Activated CD4-positive, alpha-beta T cell treated with anti-CD3 and anti-CD28 coated beads for 4 hours (primary cell): Measurements from ENCODE around the gene ATP2C2.

Experiments
- DNase-seq, 2 donors: peaks; one replicate each; pipeline ENCODE4 v3.0.0-alpha.2; 2020

The ATP2C2 gene

DNA sequence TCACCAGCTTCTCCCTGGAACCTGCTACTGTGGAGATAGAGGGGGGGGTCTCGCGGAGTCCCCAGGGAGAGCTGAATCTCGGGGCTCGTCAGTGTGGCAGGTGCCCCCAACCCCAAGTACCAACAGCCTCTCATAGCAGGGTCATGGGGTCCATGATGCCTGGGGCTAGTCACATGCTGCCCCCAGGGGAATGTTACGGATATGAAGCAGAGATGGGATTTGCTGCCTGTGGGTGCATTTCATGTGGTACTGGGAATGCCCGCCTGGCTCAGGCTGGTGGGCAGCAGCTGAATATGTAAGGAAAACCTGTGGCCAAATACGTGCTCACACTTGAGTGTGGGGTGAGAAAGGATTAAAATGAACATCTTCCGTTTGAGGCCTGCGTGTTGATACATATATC, 86.7 kb downstream of the ATP2C2 start:
- DNase-seq, result no peak

DNA sequence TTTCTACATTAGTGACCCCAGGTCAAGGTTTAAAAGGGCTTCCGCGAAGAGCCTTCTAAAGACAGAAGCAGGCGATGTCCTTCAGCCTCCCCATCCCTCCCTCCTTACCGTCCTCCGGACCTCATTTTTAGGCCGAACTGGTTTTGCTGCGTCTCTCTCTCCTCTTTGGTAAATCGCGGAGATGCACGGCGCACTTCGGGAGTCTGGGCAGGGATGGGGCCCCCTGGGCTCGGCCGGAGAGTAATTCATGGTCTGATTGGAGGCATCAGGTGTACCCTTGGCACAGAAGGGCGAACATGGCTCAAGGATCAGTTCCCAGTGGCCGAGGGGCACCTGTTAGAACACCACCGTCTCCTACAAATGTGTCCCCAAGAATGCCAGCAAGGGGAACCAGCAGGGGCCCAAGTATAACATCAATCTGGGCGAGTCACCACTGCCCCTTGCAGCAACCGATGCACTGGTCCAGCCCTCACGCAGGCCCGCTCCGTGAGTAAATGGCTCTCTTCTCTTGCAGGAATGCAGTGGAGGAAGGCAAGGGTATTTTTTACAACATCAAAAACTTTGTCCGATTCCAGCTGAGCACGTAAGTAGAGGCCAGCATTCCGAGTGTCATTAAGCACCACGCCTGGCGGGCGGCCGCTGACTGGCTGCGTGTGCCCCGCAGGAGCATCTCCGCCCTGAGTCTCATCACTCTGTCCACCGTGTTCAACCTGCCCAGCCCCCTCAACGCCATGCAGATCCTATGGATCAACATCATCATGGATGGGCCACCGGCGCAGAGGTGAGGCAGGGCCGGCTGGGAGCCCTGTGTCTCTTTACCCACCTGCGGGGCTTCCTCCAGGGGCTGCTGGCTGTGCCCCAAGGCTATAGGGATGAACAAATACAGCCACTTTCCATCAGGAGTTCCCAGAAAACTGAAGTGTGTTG, 90.5 kb downstream of the ATP2C2 start:
- no peak for DNase-seq

DNA sequence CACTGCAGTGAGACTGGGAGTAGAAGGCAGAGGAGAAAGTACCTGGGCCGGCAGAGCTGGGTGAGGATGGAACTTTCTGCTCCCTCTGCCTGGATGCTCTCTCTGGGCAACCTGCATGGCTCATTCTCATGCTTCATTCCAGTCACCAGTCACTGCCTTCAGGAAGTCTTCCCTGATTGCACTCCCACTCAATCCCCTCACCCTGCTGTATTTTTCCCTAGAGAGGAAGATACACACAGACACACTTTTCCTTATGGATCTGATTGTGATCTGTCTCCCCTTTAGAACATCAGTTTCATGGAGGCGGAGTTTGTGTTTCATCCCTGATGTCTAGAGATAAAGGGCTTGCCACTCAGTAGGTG, 91.2 kb downstream of the ATP2C2 start:
- no peak for DNase-seq

DNA sequence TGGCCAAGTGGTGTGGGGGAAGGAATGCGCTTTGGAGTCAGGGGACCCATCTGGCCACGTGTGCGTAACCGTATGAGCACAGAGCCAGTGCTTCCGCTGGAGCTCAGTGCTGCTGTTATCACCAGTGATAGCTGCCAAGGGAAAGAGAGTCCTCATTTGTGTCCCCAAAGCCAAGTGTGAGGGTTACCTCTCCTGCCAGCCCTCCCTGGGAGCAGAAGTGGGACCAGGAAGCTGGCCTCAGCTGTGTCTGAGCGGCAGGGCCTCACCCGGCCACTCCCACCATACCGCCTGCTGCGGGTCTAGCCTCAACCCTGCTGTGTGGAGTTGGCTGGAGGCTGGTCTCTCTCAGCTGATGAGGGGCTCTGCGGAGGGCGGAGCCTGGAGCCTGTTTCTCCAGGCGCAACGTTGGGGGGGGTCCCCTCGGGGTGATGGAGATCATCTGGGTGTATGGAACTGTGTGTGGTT, 91.6 kb downstream of the ATP2C2 start:
- no peak for DNase-seq

DNA sequence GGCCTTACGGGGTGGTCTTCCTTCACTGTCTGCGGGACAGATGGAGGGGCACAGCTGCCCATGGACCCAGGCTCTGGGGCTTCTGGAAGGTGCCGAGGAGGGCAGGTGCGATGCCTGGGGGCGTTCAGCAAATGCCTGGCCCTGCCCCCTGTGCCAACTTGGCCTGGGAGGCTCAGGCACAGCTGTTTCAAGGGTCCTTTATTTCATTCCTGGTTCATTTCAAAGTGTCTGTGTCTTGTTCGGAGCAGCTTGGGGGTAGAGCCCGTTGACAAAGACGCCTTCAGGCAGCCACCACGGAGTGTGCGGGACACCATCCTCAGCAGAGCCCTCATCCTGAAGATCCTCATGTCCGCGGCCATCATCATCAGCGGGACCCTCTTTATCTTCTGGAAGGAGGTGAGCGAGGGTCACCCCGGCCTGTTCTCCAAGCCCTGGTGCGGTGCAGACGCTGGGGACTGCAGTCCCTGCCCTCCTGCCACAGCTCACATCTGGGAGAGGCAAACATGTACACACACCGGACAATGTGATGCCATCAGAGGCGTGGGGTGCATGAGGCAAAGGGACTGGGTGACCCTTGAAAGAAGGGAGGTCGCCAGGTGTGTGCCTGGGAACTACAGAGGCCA, 92.2 kb downstream of the ATP2C2 start:
- no peak for DNase-seq

DNA sequence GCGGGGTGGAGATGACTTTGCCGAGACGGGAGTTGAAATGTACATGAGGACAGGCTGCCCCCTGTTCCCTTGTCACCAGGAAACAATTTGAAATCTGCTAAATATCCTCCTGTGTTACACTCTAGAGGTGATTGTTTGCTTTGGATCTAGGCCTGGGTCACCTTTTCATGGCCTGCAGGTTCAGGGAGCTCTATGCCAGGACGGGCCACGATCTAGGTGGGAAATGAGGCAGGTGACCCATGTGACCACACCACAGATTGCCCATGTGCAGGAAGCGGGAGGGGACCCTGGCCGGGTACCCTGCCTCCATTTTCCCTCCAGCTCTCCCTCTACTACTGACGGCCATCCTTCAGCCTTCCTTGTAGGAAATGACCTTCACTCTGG, 92.7 kb downstream of the ATP2C2 start:
- DNase-seq, result no peak

DNA sequence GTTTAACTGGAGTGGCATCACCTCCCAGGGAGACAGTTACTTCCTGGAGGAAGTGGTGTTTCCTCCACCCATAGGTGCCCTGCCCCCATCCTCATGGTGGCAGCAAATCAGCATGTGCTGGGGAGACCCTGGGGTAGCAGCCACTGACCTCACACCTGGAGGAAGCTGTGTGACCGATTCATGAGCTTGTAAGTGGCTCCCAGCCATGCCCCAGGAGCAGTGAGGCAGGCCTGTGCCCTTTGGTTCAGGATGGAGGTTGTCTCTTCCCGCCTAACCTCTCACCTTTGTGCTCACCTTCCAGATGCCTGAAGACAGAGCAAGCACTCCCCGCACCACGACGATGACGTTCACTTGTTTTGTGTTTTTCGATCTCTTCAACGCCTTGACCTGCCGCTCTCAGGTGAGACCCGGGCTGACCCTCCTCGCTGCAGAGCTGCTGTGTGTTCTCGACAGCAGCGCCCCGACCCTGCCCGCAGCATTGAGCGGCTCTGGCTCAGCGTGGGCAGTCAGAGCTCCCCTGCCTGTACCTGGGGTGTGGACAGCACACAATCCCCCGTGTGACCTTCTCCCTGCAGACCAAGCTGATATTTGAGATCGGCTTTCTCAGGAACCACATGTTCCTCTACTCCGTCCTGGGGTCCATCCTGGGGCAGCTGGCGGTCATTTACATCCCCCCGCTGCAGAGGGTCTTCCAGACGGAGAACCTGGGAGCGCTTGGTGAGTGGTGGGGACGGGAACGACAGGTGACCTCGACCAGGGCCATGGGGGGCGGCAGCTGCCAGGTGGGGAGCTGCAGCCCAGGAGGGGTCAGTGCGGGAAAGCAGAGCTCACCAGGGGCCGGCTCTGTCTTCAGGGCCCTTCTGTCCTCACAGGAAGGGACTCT, 93.3 kb downstream of the ATP2C2 start:
- no peak for DNase-seq

DNA sequence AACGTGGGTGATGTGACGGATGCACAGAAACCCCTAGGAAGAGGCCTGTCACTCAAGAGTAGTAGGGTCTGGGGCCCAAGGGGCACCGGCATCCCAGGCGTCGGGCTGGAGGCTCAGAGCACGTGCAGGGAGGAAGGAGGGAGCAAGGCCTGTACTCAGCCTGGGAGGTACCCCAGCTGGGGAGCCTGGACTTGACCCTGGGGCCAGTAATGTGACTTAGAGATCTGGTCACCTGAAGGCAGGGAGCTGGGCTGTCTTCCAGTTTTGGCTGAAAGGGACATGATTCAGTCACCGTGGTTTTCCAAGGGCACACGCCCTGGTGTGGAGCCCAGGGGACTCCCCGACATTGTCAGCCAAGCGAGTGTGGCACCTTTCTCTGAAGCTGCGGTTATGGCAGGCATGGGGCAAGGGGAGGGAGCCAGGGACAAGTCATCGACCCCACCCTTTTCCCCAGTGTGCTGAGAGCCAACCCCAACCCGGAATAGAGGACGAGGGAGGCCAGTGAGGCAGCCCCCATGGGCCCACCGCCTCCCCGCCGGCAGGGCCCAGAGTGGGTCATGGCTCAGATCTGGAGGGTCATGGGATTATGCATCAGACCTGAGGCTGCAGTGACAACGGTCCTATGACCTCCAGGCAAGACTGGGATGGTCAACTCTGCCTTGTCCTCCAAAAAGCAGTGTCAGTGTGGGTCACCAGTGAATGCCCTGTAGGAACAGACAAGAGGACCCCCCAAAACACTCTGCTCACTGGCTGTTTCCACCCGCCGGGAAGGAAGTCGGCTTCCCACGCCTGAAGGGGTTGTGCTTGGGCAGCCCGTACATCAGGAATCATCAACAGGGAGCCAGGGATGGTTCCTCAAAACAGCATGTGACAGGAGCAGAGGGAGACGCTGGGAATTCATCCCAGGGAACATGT, 94.2 kb downstream of the ATP2C2 start:
- DNase-seq, result no peak

DNA sequence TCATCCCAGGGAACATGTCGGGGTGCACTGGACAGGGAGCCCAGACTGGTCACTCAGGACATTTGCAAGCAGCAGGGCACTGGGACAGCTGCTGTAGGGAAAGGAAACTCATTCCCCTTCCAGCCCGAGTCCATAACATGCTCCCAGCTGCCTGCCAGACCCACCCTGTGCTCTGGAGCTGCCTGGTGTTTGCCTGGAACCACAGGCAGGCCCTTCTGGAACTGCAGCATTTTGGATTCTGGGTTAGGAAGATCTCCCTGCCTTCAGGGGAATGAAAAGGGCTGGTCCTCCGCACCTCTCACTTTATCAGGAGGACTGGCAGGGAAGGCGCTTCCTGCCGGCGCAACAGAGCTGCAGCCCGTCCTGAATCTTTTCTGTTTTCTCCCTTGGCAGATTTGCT, 94.9 kb downstream of the ATP2C2 start:
- DNase-seq, result no peak

DNA sequence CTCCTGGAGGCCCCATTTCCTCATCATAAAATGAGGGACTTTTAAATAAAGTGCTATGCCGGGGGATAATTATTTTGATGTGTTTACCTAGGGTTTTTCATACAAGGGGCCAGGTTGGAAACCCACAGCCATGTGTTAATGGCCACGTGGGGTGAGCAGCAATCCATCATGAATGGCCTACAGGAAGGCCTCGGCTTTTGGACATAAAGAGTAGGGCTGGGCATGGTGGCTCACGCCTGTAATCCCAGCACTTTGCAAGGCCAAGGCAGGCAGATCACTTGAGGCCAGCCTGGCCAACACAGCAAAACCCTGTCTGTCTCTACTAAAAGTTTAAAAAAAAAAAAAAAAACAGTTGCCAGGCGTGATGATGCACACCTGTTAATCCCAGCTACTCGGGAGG, 95.8 kb downstream of the ATP2C2 start:
- DNase-seq, result no peak

DNA sequence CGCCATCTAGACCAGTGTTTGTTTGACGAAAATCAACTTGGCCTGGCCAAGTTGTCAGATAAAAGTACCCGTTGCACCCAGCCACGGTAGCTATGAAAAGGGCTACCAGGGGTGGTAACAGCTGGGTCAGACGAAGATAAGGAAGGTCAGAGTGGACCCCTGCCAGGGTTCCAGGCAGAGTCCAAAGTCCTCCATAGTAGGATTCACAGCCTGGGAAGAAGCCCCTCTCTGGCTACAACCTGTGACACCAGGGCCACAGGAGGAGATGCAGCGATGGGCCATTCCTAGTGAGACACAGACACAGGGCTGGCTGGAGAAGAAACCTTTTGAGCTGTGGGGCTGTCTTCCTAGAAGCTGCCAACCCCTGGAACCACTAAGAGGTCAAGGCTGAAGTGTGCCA, 96.8 kb downstream of the ATP2C2 start:
- DNase-seq, result no peak

DNA sequence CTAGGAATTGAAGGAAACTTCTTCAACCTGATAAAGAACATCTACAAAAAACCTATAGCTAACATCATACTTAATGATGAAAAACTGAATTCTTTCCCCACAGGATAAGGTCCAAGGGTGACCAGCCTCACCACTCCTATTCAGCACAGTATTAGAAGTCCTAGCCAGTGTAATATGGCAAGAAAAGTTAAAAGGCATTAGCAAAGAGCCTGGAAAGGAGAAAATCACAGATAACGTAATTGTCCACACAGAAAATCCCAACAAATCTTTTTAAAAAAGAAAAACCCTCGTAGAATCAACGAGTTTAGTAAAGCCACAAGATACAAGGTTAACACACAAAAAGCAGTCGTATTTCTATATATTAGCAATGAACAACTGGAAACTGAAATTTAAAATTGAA, 98.4 kb downstream of the ATP2C2 start:
- DNase-seq, result no peak

DNA sequence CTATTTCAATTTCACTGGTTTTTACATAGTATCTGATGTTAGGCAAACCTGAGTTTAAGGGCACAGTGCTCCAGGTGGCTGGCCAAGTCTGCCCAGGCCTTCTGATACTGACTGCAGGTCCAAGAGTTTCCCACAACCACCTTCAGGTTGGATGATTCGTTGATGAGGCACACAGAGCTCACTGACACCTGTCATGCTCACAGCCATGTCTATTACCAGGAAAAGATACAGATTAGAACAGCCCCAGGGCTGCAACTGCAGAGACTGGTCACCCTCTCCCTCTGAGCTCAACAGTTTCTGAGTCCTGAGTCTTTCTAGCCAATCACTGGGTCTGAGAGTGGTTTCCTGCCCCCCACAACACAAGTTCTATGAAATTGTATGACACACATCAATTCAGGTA, 98.9 kb downstream of the ATP2C2 start:
- DNase-seq, result no peak

DNA sequence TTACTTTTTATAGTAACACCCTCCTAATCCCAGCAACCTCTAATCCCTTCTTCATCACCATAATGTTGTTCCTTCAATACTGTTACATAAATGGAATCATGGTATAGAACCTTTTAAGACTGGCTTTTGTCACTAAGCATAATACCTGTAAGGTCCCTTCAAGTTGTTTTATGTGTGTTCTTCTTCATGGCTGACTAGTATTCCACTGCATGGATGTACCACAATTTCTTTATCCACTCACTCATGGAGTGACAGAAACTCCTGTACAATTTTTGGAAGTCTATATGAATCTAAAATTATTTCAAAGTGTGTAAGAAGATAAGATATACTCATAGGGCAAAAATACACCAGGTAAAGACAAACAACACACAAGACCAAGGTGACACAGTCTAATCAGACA, 99.4 kb downstream of the ATP2C2 start:
- no peak for DNase-seq

DNA sequence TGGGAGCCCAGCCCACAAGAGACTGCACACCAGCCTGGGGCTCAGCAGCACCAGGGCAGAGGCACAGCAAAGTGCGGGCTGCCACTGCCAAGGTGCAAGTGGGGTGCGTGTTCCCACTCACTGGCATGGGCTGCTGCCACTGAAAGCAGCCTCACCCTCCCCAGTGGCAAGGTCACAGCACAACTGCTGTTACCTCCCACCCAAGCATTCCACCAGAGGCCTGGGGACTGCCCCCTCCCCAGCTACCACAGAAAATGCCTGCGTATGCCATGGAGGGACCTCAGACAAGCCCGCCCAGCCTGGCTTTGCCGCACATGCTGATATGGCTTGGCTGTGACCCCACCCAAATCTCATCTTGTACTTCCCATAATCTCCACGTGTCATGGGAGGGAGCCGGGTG, 103.0 kb downstream of the ATP2C2 start:
- no peak for DNase-seq

DNA sequence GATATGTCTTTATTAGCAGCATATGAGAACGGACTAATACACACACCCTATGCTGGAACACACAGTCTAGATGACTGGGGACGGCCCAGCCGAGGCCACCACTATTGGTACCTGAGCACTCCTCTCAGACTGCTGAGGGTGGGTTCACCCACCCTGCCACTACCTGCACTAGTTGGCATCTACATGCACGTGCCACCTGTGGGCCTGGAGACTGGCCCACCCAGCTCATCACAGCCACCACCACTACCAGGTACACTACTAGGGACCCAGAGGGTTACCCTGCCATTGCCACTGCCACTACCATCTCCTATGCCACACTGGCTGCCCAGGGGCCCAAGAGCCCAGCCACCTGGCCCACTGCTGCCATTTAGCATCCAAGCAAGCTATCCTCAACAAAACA, 103.6 kb downstream of the ATP2C2 start:
- DNase-seq, result no peak

DNA sequence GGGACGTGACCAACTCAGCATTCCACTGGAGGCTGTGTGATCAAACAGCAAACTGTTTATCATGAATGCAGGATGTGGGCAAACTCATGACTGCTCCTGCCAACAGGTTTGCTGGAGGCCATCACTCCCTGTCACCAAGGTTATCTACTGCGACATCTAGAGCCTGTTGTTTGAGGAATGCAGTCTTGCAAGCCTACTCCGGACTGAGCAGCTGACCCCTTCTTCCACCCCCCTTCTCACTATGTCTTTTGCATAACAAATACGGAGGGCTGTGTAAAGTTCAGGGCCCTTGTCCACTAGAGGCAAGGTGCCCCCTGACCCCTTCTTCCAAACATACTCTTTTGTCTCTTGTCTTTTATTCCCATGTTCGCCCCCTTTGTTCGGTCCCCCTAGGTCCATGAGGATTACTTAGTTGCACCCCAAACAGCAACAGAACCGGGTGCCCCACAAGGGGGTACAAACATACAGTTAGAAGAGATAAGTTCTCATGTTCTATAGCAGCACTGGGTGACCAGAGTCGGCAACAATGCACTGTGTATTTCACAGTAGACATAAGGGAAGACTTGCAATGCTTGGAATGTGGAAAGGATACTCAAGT, 107.4 kb downstream of the ATP2C2 start:
- DNase-seq, result no peak

DNA sequence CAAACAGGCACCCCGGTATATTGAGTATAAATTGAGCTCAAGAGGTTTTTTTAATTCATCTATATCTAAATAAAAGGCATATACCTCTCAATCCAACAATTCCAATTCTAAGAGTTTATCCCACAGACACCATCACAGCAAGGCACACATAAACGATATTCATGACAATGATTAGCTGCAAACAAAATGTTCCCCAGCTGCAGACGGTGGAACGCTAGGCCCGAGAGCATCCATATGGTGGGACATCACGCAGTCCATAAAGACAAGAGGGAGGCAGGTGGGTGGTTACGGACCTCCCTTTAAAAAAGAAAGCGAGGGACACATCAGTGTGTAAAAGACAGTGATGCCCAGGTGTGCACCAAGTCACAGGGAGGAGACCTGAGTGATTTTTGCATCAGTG, 108.1 kb downstream of the ATP2C2 start:
- no peak for DNase-seq

DNA sequence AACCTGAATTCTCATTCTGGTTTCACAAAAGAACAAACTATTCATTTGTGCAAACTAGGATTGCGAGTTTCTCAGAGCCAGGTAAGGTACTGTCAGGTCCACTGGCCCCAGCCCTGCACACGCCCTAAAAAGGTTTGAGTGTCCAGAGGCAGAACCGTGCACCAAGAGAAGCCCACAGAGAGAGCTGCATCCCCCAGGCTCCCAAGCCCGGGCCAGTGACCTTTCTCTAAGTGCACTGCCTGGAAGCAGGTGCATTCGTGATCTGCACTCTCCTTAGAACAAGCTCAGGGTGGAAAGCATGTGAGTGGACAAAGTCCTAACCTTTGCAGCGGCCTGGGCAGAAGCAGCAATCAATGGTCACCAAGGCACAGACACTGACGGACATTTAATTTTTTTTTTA, 109.3 kb downstream of the ATP2C2 start:
- DNase-seq, result no peak

DNA sequence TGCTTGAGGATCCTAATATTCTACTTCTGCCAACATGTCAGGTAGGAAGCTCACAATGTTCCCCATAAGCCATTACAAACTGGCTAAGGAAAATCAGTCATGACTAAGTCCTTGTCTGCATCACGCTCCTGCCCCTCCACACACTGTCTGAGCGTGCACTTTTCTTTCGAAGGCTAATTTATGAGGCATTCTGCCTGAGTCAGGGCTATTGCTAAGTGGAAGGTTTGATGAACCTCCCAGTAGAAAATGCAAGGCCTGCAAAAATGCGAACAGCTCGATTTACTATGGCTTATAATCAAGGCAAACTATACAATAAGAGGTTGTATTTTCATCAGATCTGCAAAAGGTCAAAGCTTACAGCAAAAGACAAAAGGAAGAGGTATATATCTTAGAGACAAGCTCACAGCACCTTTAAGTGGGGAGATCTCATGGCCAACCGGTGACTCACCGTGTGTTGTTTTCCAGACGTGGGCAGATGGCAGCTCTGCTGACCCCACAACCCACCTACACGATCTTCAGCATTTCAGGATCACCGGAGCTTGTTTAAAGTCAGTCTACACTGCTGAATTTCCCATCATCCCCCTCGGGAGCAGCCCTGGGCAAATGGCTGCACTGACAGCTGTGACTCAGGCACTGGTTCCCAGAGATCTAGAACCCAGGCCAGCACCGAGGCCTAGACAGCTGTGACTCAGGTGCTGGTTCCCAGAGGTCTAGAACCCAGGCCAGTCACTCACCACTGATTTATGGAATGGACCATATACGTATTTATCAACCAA, 110.0 kb downstream of the ATP2C2 start:
- no peak for DNase-seq
